T-helper 22 cell (primary cell): ENCODE measurements around the gene SLIT1.

ENCODE experiments used
- DNase-seq: peaks from one replicate; pipeline ENCODE4 v3.0.0-alpha.2; 2020; ENCODE audit warnings: low read depth

The SLIT1 gene

GRCh38 chr10:97000487-97001182, 185.1 kb downstream of the SLIT1 start:
- DNase-seq = no peak

- DNase-seq = no peak
Observed at GRCh38 chr10:96999987-97000386, 185.8 kb downstream of the SLIT1 start.

GRCh38 chr10:96999337-96999736, 186.4 kb downstream of the SLIT1 start:
- no peak for DNase-seq

GRCh38 chr10:96998329-96998888, 187.3 kb downstream of the SLIT1 start:
- no peak for DNase-seq

- DNase-seq = no peak
Observed at GRCh38 chr10:96996275-96996965, 189.3 kb downstream of the SLIT1 start.

GRCh38 chr10:96995851-96996250, 189.9 kb downstream of the SLIT1 start:
- no peak for DNase-seq

GRCh38 chr10:96992721-96993120, 193.0 kb downstream of the SLIT1 start:
- DNase-seq = no peak

GRCh38 chr10:96991313-96991841, 194.4 kb downstream of the SLIT1 start:
- DNase-seq = no peak

- no peak for DNase-seq
Observed at GRCh38 chr10:96988426-96988825, 197.3 kb downstream of the SLIT1 start.

GRCh38 chr10:96987842-96988175, 197.9 kb downstream of the SLIT1 start:
- no peak for DNase-seq

- DNase-seq = no peak
Observed at GRCh38 chr10:96987141-96987841, 198.5 kb downstream of the SLIT1 start.

- DNase-seq = no peak
Observed at GRCh38 chr10:96986200-96986856, 199.4 kb downstream of the SLIT1 start.

- DNase-seq = no peak
Observed at GRCh38 chr10:96984541-96985131, 201.1 kb downstream of the SLIT1 start.

GRCh38 chr10:96982149-96982930, 203.4 kb downstream of the SLIT1 start:
- DNase-seq = no peak

- no peak for DNase-seq
Observed at GRCh38 chr10:96978621-96979154, 207.1 kb downstream of the SLIT1 start.

GRCh38 chr10:96975136-96975535, 210.6 kb downstream of the SLIT1 start:
- no peak for DNase-seq

GRCh38 chr10:96973809-96974747, 211.7 kb downstream of the SLIT1 start:
- no peak for DNase-seq

GRCh38 chr10:96972264-96972663, 213.5 kb downstream of the SLIT1 start:
- no peak for DNase-seq

- DNase-seq = no peak
Observed at GRCh38 chr10:96971324-96971723, 214.4 kb downstream of the SLIT1 start.
